Mucosa of gallbladder (tissue), 1 donor: ENCODE measurements around the gene CX3CR1. TPM values are rescaled to one million over a fixed set of nuclear protein-coding genes. Genes with fewer than 3 reads are reported as not detected.
"Not testable (repeated sequence)": the region's sequence is repeated elsewhere in the genome, so short reads cannot be mapped to it uniquely, and the experiment has no call there.

Experiments used
- DNase-seq: peaks from one replicate; pipeline ENCODE4 v3.0.0-alpha.2; 2020; ENCODE audit warnings: low spot score
- total RNA-seq: library from RNA; stranded (reverse); gene quantifications from one replicate; pipeline ENCODE4 v1.2.1, GENCODE V29; 2021
- donor health status: DM: no; HTN: no; CAD: no.

Gene CX3CR1
- 22.6 TPM for total RNA-seq

GRCh38 chr3:39279745-39280517 is at the start of gene CX3CR1:
Gene CX3CR1 (minus strand): TSS chr3:39280036. CDS start chr3:39266509, 13,527 bp downstream.
- DNase-seq, result no peak

- no peak for DNase-seq
Measured at GRCh38 chr3:39329493-39329892, 49.7 kb upstream of the CX3CR1 start, which contains the start of gene CCR8. Gene CCR8 (plus strand): TSS chr3:39329709. CDS start chr3:39332332, 2,623 bp downstream.

- DNase-seq, result no peak
Measured at GRCh38 chr3:39327746-39328349, 48.0 kb upstream of the CX3CR1 start.

GRCh38 chr3:39327053-39327745 is 47.4 kb upstream of the CX3CR1 start:
- no peak for DNase-seq

- DNase-seq, result no peak
Measured at GRCh38 chr3:39325236-39325635, 45.4 kb upstream of the CX3CR1 start.

- no peak for DNase-seq
Measured at GRCh38 chr3:39323494-39323893, 43.7 kb upstream of the CX3CR1 start.

- no peak for DNase-seq
Measured at GRCh38 chr3:39322936-39323335, 43.1 kb upstream of the CX3CR1 start.

- not testable (repeated sequence) for DNase-seq
Measured at GRCh38 chr3:39322209-39322715, 42.4 kb upstream of the CX3CR1 start.

- not testable (repeated sequence) for DNase-seq
Measured at GRCh38 chr3:39321574-39321983, 41.7 kb upstream of the CX3CR1 start.

GRCh38 chr3:39319249-39319648 is 39.4 kb upstream of the CX3CR1 start:
- DNase-seq, result no peak

GRCh38 chr3:39318301-39318700 is 38.5 kb upstream of the CX3CR1 start:
- no peak for DNase-seq

- peak; percentile 62 for DNase-seq
Measured at GRCh38 chr3:39317571-39318169, 37.8 kb upstream of the CX3CR1 start.

GRCh38 chr3:39315420-39315819 is 35.6 kb upstream of the CX3CR1 start:
- DNase-seq, result no peak

GRCh38 chr3:39313289-39313688 is 33.5 kb upstream of the CX3CR1 start:
- DNase-seq, result no peak

- no peak for DNase-seq
Measured at GRCh38 chr3:39302178-39302577, 22.3 kb upstream of the CX3CR1 start.

- no peak for DNase-seq
Measured at GRCh38 chr3:39299279-39299678, 19.4 kb upstream of the CX3CR1 start.

GRCh38 chr3:39296197-39297077 is 16.6 kb upstream of the CX3CR1 start:
- DNase-seq, result no peak

GRCh38 chr3:39295184-39295775 is 15.4 kb upstream of the CX3CR1 start:
- no peak for DNase-seq

GRCh38 chr3:39294446-39295183 is 14.8 kb upstream of the CX3CR1 start:
- no peak for DNase-seq

- DNase-seq, result no peak
Measured at GRCh38 chr3:39292961-39293360, 13.1 kb upstream of the CX3CR1 start.
